ENCODE data around the gene TIAM1. TPM values are rescaled to one million over a fixed set of nuclear protein-coding genes. Genes with fewer than 3 reads are reported as not detected.

Gene TIAM1
- total and polyA plus RNA-seq, 2 of the 8 experiments (the other 6 are each of a cell fraction or from before 2014, with no cell fraction given) = 10.1 to 30.7 TPM

DNA sequence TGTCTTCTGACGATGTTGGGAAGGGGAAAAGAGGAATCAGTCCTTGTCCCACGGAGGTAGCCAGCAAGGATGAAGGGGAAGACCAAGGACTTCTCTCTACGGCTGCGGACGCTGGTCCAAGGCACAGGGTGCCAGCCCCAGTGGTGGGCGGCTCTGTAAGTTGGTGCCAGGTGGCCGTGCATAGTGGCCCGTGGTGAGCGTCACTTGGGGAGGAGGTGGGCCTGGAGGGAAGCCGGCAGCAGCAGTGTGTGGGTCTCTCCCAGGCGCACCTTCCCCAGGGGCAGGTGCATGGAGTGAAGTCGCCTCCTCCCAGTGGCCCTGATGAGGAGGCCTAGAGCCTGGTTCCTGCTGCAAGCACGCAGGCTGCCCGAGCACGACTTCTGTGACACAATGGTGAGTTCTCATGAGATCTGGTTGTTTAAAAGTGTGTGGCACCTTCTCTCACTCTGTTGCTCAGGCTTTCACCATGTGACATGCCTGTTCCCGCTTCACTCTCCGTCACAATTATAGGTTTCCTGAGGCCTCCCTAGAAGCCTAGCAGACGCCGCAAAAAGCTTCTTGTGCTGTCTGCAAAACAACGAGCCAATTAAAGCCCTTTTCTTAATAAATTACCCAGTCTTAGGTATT lies 43.6 kb upstream of the TIAM1 start:
- Histone ChIP-seq H3K4me1 (replicated peaks in 1 of 4; ENCODE audit: control insufficient read depth in 3 of 4, insufficient read depth in 4 of 4, low read length in 3 of 4) (peaks cover 0 to 6% (median 0%) of the 10 kb centered on the region in 4 experiments; a peak in 3 of 7 replicates), H3K4ac (replicated peaks; ENCODE audit: insufficient read length, low read depth, low read length) (no peak overlapping the region), H3K79me1 (ENCODE audit: low read depth, low read length) (peaks cover 3% of the 10 kb centered on the region; the same call in 1 of the 2 replicates), H2BK120ac (replicated peaks; ENCODE audit: low read depth, low read length) (no peak overlapping the region), H3K27ac (ENCODE audit: low read depth, low read length) (no peak overlapping the region), H3K23ac (ENCODE audit: insufficient read length) (no peak overlapping the region), H2BK20ac (ENCODE audit: low read length) (no peak overlapping the region), H3K56ac (replicated peaks; ENCODE audit: insufficient read length, low read depth, low read length) (no peak overlapping the region), H4K8ac (ENCODE audit: extremely low read depth, insufficient read depth, low read length) (no peak overlapping the region), H2AFZ (ENCODE audit: low read length) (no peak overlapping the region), H4K5ac (ENCODE audit: insufficient read length, low read depth, low read length) (no peak overlapping the region), H3K18ac (ENCODE audit: extremely low read depth, low read length) (no peak overlapping the region), H3K23me2 (ENCODE audit: low read depth, low read length) (no peaks in the 10 kb centered on the region), H3K9me3 (ENCODE audit: insufficient read depth in 2 of 2, low read depth in 1 of 2, low read length in 1 of 2) (no peaks in the 10 kb centered on the region), H3K4me3 (ENCODE audit: extremely low read depth in 1 of 4, insufficient read depth in 2 of 4, low read depth in 3 of 4, low read length in 4 of 4) (no peak overlapping the region), H3K9ac (replicated peaks in 1 of 4; ENCODE audit: extremely low read depth in 1 of 4, low read depth in 3 of 4, low read length in 3 of 4) (no peak overlapping the region), H3K79me2 (ENCODE audit: control insufficient read depth in 1 of 2, insufficient read depth in 2 of 2, low read length in 2 of 2) (no peaks in the 10 kb centered on the region), H3K27me3 (replicated peaks in 1 of 4; ENCODE audit: control insufficient read depth in 3 of 4, extremely low read depth in 1 of 4, insufficient read depth in 3 of 4, low read length in 3 of 4) (no peaks in the 10 kb centered on the region), H4K20me1 (replicated peaks in 1 of 2; ENCODE audit: control insufficient read depth in 1 of 2, insufficient read depth in 2 of 2, low read length in 2 of 2) (no peaks in the 10 kb centered on the region), H3K4me2 (ENCODE audit: insufficient read depth in 1 of 2, low read depth in 2 of 2, low read length in 2 of 2) (no peak overlapping the region), H4K91ac (replicated peaks; ENCODE audit: insufficient read length, low read length) (no peak overlapping the region), H3K14ac (ENCODE audit: insufficient read length) (no peak overlapping the region), H2BK12ac (ENCODE audit: low read depth, low read length) (no peak overlapping the region), H2BK5ac (ENCODE audit: low read depth, low read length) (no peak overlapping the region), H2AK5ac (ENCODE audit: low read depth, low read length) (no peak overlapping the region), H2BK15ac (ENCODE audit: low read length) (no peak overlapping the region), H3K36me3 (ENCODE audit: control insufficient read depth in 2 of 4, insufficient read depth in 4 of 4, low read length in 3 of 4) (no peaks in the 10 kb centered on the region)
- DNase-seq (ENCODE audit: low read depth in 1 of 2, low spot score in 2 of 2) (no peak), FAIRE-seq (no peak)
- POLR2A ChIA-PET (ENCODE audit: partially characterized antibody) = no interaction called here
- CTCF ChIA-PET (ENCODE audit: partially characterized antibody) = interaction anchor here (0.6 to 1.0 kb wide), 2 partner anchors 12 to 291 kb away, joined by 3 read pairs; no protein-coding TSS in a partner anchor
- WGBS, 2 experiments (ENCODE audit: extremely low coverage in 1 of 2, insufficient coverage in 1 of 2, insufficient read length in 1 of 2, insufficient replicate concordance in 2 of 2, low coverage in 1 of 2, low lambda C conversion rate in 2 of 2, missing lambda C conversion rate in 1 of 2) = 85% methylated on average over 20 of the region's 20 CpGs; no CpG with 5 or more reads in 1 of the 2 experiments
- TF ChIP-seq MAFK (IDR thresholded peaks at IDR 0.05; ENCODE audit: low read depth, low read length) = no peak
- TF ChIP-seq TCF12 (IDR thresholded peaks at IDR 0.05; ENCODE audit: low read depth, low read length) = no peak
